Mesenteric fat pad (tissue), 1 donor: Measurements from ENCODE around the gene TMEM270. TPM values are rescaled to one million over a fixed set of nuclear protein-coding genes. Genes with fewer than 3 reads are reported as not detected.
"Not testable (repeated sequence)": the region's sequence is repeated elsewhere in the genome, so short reads cannot be mapped to it uniquely, and the experiment has no call there.

Experiments used
- DNase-seq: peaks from one replicate; pipeline ENCODE4 v3.0.0-alpha.2; 2020; ENCODE audit warnings: low spot score
- total RNA-seq: library from RNA; stranded (reverse); fragmentation: NEBNext Ultra II Directional; extraction: Animal tissue kit (Norgen Biotek cat#: 25700); gene quantifications from one replicate; pipeline ENCODE4 v1.2.1, GENCODE V29; 2021
- donor health status: DM: yes; HTN: yes; CAD: no.

The TMEM270 gene
- total RNA-seq, 1 donor from 2014 or later, result not detected

- DNase-seq, result no peak
Measured at GRCh38 chr7:73852500-73852899, 8.5 kb upstream of the TMEM270 start.

- no peak for DNase-seq
Measured at GRCh38 chr7:73856941-73857340, 4.0 kb upstream of the TMEM270 start.

GRCh38 chr7:73858807-73859206, 2.2 kb upstream of the TMEM270 start:
- no peak for DNase-seq

- no peak for DNase-seq
Measured at GRCh38 chr7:73861305-73861704, 346 bp downstream of the TMEM270 start.

- DNase-seq, result no peak
Measured at GRCh38 chr7:73864981-73865711, 4.2 kb downstream of the TMEM270 start.

GRCh38 chr7:73865738-73866445, 4.9 kb downstream of the TMEM270 start:
- no peak for DNase-seq

- no peak for DNase-seq
Measured at GRCh38 chr7:73866446-73866767, 5.4 kb downstream of the TMEM270 start.

- DNase-seq, result no peak
Measured at GRCh38 chr7:73869011-73869798, 8.2 kb downstream of the TMEM270 start.

- no peak for DNase-seq
Measured at GRCh38 chr7:73870041-73870492, 9.1 kb downstream of the TMEM270 start.

- no peak for DNase-seq
Measured at GRCh38 chr7:73871163-73872011, 10.4 kb downstream of the TMEM270 start.

GRCh38 chr7:73872056-73872908, 11.3 kb downstream of the TMEM270 start:
- no peak for DNase-seq

- no peak for DNase-seq
Measured at GRCh38 chr7:73876361-73876760, 15.4 kb downstream of the TMEM270 start.

GRCh38 chr7:73876973-73877372, 16.0 kb downstream of the TMEM270 start:
- no peak for DNase-seq

GRCh38 chr7:73879977-73880681, 19.2 kb downstream of the TMEM270 start:
- no peak for DNase-seq

- DNase-seq, result no peak
Measured at GRCh38 chr7:73880755-73881328, 19.9 kb downstream of the TMEM270 start.

GRCh38 chr7:73881352-73882046, 20.5 kb downstream of the TMEM270 start:
- DNase-seq, result no peak

- DNase-seq, result no peak
Measured at GRCh38 chr7:73882047-73882402, 21.1 kb downstream of the TMEM270 start.

- not testable (repeated sequence) for DNase-seq
Measured at GRCh38 chr7:73884867-73885422, 24.0 kb downstream of the TMEM270 start.
